Tibial nerve (tissue), 4 donors: ENCODE measurements around the gene SH3RF3.

Experiments used
- EP300 ChIP-seq, 2 donors: sonication (generic); formaldehyde crosslinking; IDR thresholded peaks; one replicate each; pipeline ENCODE4 v1.6.1; 2017; ENCODE audit warnings: antibody characterized with exemption in 2 of 2, mild to moderate bottlenecking in 1 of 2
- POLR2A ChIP-seq, 2 donors: fragments of 450-650 bp; IDR thresholded peaks; one replicate each; pipeline ENCODE4 v1.6.1; 2017; ENCODE audit warnings: antibody characterized with exemption in 2 of 2, mild to moderate bottlenecking in 2 of 2, moderate library complexity in 2 of 2
- TF ChIP-seq, protein P1 (sequence below), 5 experiments: fragments of 200-600 bp in 3 of 5; fragments of 450-650 bp in 2 of 5; sonication (generic) in 3 of 5; IDR thresholded peaks; one replicate each; pipeline ENCODE4 v1.5.1; 2016 to 2019; ENCODE audit warnings: antibody characterized with exemption in 5 of 5, mild to moderate bottlenecking in 3 of 5, moderate library complexity in 2 of 5

DNA sequence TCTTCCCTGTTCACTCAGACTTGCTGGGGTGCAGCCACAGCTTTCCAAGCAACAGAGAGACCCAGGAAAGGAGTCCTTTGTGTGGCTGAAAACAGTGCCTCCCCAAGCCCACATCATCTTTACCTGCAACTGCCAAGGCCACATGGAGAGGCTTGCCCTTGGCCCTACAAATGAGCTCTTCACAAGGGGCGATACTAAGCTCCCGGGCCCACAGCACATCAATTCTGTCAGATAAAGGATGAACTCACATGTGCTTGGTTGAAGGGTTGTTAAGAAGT lies 42.3 kb upstream of the SH3RF3 start:
- TF ChIP-seq POLR2A (IDR thresholded peaks at IDR 0.05) (no peak), EP300 (IDR thresholded peaks at IDR 0.05) (no peak)
- TF ChIP-seq, protein P1, sequence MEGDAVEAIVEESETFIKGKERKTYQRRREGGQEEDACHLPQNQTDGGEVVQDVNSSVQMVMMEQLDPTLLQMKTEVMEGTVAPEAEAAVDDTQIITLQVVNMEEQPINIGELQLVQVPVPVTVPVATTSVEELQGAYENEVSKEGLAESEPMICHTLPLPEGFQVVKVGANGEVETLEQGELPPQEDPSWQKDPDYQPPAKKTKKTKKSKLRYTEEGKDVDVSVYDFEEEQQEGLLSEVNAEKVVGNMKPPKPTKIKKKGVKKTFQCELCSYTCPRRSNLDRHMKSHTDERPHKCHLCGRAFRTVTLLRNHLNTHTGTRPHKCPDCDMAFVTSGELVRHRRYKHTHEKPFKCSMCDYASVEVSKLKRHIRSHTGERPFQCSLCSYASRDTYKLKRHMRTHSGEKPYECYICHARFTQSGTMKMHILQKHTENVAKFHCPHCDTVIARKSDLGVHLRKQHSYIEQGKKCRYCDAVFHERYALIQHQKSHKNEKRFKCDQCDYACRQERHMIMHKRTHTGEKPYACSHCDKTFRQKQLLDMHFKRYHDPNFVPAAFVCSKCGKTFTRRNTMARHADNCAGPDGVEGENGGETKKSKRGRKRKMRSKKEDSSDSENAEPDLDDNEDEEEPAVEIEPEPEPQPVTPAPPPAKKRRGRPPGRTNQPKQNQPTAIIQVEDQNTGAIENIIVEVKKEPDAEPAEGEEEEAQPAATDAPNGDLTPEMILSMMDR (IDR thresholded peaks at IDR 0.05): no peak
